Measurements from ENCODE around the gene CALHM2.
"Not testable (repeated sequence)": the region's sequence is repeated elsewhere in the genome, so short reads cannot be mapped to it uniquely, and the experiment has no call there.

Gene CALHM2

GRCh38 chr10:103449208-103450144 is 2.7 kb downstream of the CALHM2 start:
- DNase-seq, result no peak

- DNase-seq, result no peak
Measured at GRCh38 chr10:103448746-103449145, 3.4 kb downstream of the CALHM2 start.

- DNase-seq, result no peak
Measured at GRCh38 chr10:103447187-103447586, 5.0 kb downstream of the CALHM2 start.

- DNase-seq, result no peak
Measured at GRCh38 chr10:103445767-103446567, 6.2 kb downstream of the CALHM2 start.

- DNase-seq, result no peak
Measured at GRCh38 chr10:103445366-103445765, 6.8 kb downstream of the CALHM2 start.

GRCh38 chr10:103444478-103444877 is 7.7 kb downstream of the CALHM2 start:
- no peak for DNase-seq

- DNase-seq, result no peak
Measured at GRCh38 chr10:103443475-103444185, 8.5 kb downstream of the CALHM2 start.

- DNase-seq, result no peak
Measured at GRCh38 chr10:103442031-103442461, 10.1 kb downstream of the CALHM2 start.

- no peak for DNase-seq
Measured at GRCh38 chr10:103441611-103442010, 10.6 kb downstream of the CALHM2 start.

- DNase-seq, result no peak
Measured at GRCh38 chr10:103441206-103441605, 11.0 kb downstream of the CALHM2 start.

GRCh38 chr10:103440416-103440815 is 11.8 kb downstream of the CALHM2 start:
- no peak for DNase-seq

GRCh38 chr10:103439776-103440175 is 12.4 kb downstream of the CALHM2 start:
- DNase-seq, result no peak

GRCh38 chr10:103433858-103434257 is 18.3 kb downstream of the CALHM2 start:
- DNase-seq, result no peak

- no peak for DNase-seq
Measured at GRCh38 chr10:103431902-103432301, 20.3 kb downstream of the CALHM2 start.

- DNase-seq, result no peak
Measured at GRCh38 chr10:103429647-103430046, 22.5 kb downstream of the CALHM2 start.

- DNase-seq, result no peak
Measured at GRCh38 chr10:103428989-103429643, 23.1 kb downstream of the CALHM2 start.

GRCh38 chr10:103427866-103428265 is 24.3 kb downstream of the CALHM2 start:
- no peak for DNase-seq

GRCh38 chr10:103423748-103424147 is 28.4 kb downstream of the CALHM2 start:
- DNase-seq, result no peak

GRCh38 chr10:103419101-103419500 is 33.1 kb downstream of the CALHM2 start:
- no peak for DNase-seq

- DNase-seq, result no peak
Measured at GRCh38 chr10:103417601-103418000, 34.6 kb downstream of the CALHM2 start.

- not testable (repeated sequence) for DNase-seq
Measured at GRCh38 chr10:103417148-103417469, 35.1 kb downstream of the CALHM2 start.

- peak; percentile 5 for DNase-seq
Measured at GRCh38 chr10:103416436-103417147, 35.6 kb downstream of the CALHM2 start.

Data from COR-L47 (cell line).